Right lobe of liver (tissue), 6 donors: ENCODE measurements around the gene PTGFRN. TPM values are rescaled to one million over a fixed set of nuclear protein-coding genes. Genes with fewer than 3 reads are reported as not detected.

Experiments
- ATAC-seq, 4 donors: fragments of 200-7000 bp; cut with Tn5 transposase; one replicate each; pipeline ENCODE4 v1.9.1; 2020; ENCODE audit warnings: mild to moderate bottlenecking in 4 of 4, moderate library complexity in 4 of 4
- DNase-seq, 3 donors: peaks; one replicate each; pipeline ENCODE4 v3.0.0-alpha.2; 2020
- H3K27ac ChIP-seq, 3 donors: fragments of 200-600 bp; one replicate each; pipeline ENCODE4 v1.8.0; 2022
- H3K27me3 ChIP-seq, 2 donors: fragments of 200-600 bp; one replicate each; pipeline ENCODE4 v1.8.0; 2022
- H3K36me3 ChIP-seq, 4 donors: fragments of 200-600 bp; sonication (generic) in 1 of 4; one replicate each; pipeline versions ENCODE4 v1.5.1 to v1.8.0; 2017 to 2022; ENCODE audit warnings: control low read depth in 1 of 4
- H3K4me1 ChIP-seq, 4 donors: fragments of 200-600 bp; sonication (generic) in 1 of 4; one replicate each; pipeline versions ENCODE4 v1.5.1 to v1.8.0; 2017 to 2022; ENCODE audit warnings: control low read depth in 1 of 4
- H3K4me3 ChIP-seq, 3 donors: fragments of 200-600 bp; one replicate each; pipeline ENCODE4 v1.8.0; 2022
- H3K9me3 ChIP-seq, 4 donors: fragments of 200-600 bp; sonication (generic) in 1 of 4; one replicate each; pipeline versions ENCODE4 v1.5.1 to v1.8.0; 2017 to 2022; ENCODE audit warnings: control low read depth in 1 of 4
- CTCF ChIP-seq, 4 donors: fragments of 200-600 bp in 3 of 4; fragments of 450-650 bp in 1 of 4; IDR thresholded peaks; one replicate each; pipeline versions ENCODE4 v1.5.1 to v1.8.0; 2016 to 2022; ENCODE audit warnings: antibody characterized with exemption in 4 of 4, mild to moderate bottlenecking in 2 of 4
- POLR2A ChIP-seq: fragments of 450-650 bp; IDR thresholded peaks from one replicate; pipeline ENCODE4 v1.6.1; 2017; ENCODE audit warnings: antibody characterized with exemption, mild to moderate bottlenecking
- WGBS: methylation state at CpG from one replicate; pipeline ENCODE4 v1.1.6; 2018; ENCODE audit warnings: low coverage, low lambda C conversion rate; ENCODE audit not compliant: insufficient coverage; ENCODE audit errors: missing lambda C conversion rate; 5-methylcytosine and 5-hydroxymethylcytosine counted together
- intact Hi-C, 2 donors: fragments of 100-400 bp; cut with DNase I; formaldehyde crosslinking; loops; one replicate each; pipeline versions ENCODE4 v1.11.2 to v1.14.1; 2022
- total RNA-seq, 6 experiments: library from RNA; depleted of rRNA in 2 of 6; stranded (reverse); fragments of >200 nt in 2 of 6; fragmentation: NEBNext Ultra II Directional in 3 of 6; extraction: Animal tissue kit (Norgen Biotek cat#: 25700) in 3 of 6; gene quantifications; one replicate each; pipeline versions ENCODE4 v1.1.0 to v1.2.4, GENCODE V29; 2016 to 2023
- donor health status: DM: no; HTN: yes; CAD: no.
- donor health status: DM: no; HTN: no; CAD: no.
- donor health status: DM: no; HTN: no; CAD: no.
- donor health status: DM: no; HTN: yes; CAD: no.
- donor health status: DM: no; HTN: yes; CAD: no.

The PTGFRN gene
- total RNA-seq, 6 experiments from 2014 or later = 12.6 to 28.1 (median 17.5) TPM

- intact Hi-C loops = no loop called here
- WGBS = 83% methylated on average over 12 of the region's 13 CpGs
- Histone ChIP-seq H3K27me3 (no peaks in the 10 kb centered on the region), H3K36me3 (peaks cover 0 to 10% (median 2%) of the 10 kb centered on the region in 4 donors), H3K4me1 (no peaks in the 10 kb centered on the region), H3K4me3 (no peak overlapping the region), H3K9me3 (no peaks in the 10 kb centered on the region), H3K27ac (no peak overlapping the region)
- ATAC-seq (no peak), DNase-seq (no peak)
- TF ChIP-seq CTCF (IDR thresholded peaks at IDR 0.05) = no peak
- TF ChIP-seq POLR2A = no peak
Measured at GRCh38 chr1:116950517-116951199, 40.9 kb downstream of the PTGFRN start.

GRCh38 chr1:116951200-116951935 is 41.7 kb downstream of the PTGFRN start:
- intact Hi-C loops = no loop called here
- H3K27ac ChIP-seq = no peak overlapping the region
- peak in 3 of 4 donors; percentile 44 to 62 (median 56) for ATAC-seq

GRCh38 chr1:116952738-116953275 is 43.1 kb downstream of the PTGFRN start:
- Histone ChIP-seq H3K4me1 (no peaks in the 10 kb centered on the region), H3K4me3 (no peak overlapping the region), H3K36me3 (peaks cover 0 to 10% (median 2%) of the 10 kb centered on the region in 4 donors), H3K27me3 (no peaks in the 10 kb centered on the region), H3K27ac (no peak overlapping the region), H3K9me3 (no peaks in the 10 kb centered on the region)
- intact Hi-C loops = no loop called here
- no peak for TF ChIP-seq POLR2A
- TF ChIP-seq CTCF (IDR thresholded peaks at IDR 0.05) = no peak
- ATAC-seq (no peak), DNase-seq (no peak)
- WGBS = 83% methylated on average over 1 of the region's 2 CpGs

More at GRCh38 chr1:116951200-116951935, 41.7 kb downstream of the PTGFRN start:
- 91% methylated on average over 10 of the region's 10 CpGs for WGBS
- H3K9me3 ChIP-seq = no peaks in the 10 kb centered on the region
- H3K27me3 ChIP-seq = no peaks in the 10 kb centered on the region
- H3K36me3 ChIP-seq = peaks cover 0 to 10% (median 2%) of the 10 kb centered on the region in 4 donors
- no peak overlapping the region for H3K4me3 ChIP-seq
- TF ChIP-seq CTCF (IDR thresholded peaks at IDR 0.05) (no peak), POLR2A (no peak)
- DNase-seq = no peak
- H3K4me1 ChIP-seq = no peaks in the 10 kb centered on the region

- H3K4me1 ChIP-seq = no peaks in the 10 kb centered on the region
- no peak overlapping the region for H3K4me3 ChIP-seq
- H3K27ac ChIP-seq = no peak overlapping the region
- no peaks in the 10 kb centered on the region for H3K9me3 ChIP-seq
- DNase-seq (no peak), ATAC-seq (no peak)
- no peak for TF ChIP-seq POLR2A
- no peak for TF ChIP-seq CTCF (IDR thresholded peaks at IDR 0.05)
- intact Hi-C loops = no loop called here
- no peaks in the 10 kb centered on the region for H3K27me3 ChIP-seq
- peaks cover 0 to 5% (median under 1%) of the 10 kb centered on the region in 4 donors for H3K36me3 ChIP-seq
- WGBS = 90% methylated on average over 3 of the region's 3 CpGs
Measured at GRCh38 chr1:116954440-116954839, 44.7 kb downstream of the PTGFRN start.
